Adipose tissue (tissue), 3 donors: ENCODE results near the gene KIF1A. TPM values are rescaled to one million over a fixed set of nuclear protein-coding genes. Genes with fewer than 3 reads are reported as not detected.

Source experiments
- H3K27ac ChIP-seq: one replicate; pipeline ENCODE4 v1.5.1; 2013; ENCODE audit warnings: low read depth, low read length
- WGBS, 3 donors: extraction: QIAGEN DNeasy Blood & Tissue Kit; methylation state at CpG; one replicate each; pipeline ENCODE4 v1.1.7; 2013; 5-methylcytosine and 5-hydroxymethylcytosine counted together
- polyA plus RNA-seq, 3 donors: library from polyadenylated mRNA; stranded (reverse); fragments of 200-250 nt; gene quantifications; one replicate each; pipeline ENCODE4 v1.2.3, GENCODE V29; 2013
- donor health status: healthy with polysubstance abuse.
- donor health status: Bipolar disorder and iron deficiency.
- donor health status: healthy.

The KIF1A gene
- polyA plus RNA-seq, 3 donors, result 0.11 to 18.6 (median 0.18) TPM

DNA sequence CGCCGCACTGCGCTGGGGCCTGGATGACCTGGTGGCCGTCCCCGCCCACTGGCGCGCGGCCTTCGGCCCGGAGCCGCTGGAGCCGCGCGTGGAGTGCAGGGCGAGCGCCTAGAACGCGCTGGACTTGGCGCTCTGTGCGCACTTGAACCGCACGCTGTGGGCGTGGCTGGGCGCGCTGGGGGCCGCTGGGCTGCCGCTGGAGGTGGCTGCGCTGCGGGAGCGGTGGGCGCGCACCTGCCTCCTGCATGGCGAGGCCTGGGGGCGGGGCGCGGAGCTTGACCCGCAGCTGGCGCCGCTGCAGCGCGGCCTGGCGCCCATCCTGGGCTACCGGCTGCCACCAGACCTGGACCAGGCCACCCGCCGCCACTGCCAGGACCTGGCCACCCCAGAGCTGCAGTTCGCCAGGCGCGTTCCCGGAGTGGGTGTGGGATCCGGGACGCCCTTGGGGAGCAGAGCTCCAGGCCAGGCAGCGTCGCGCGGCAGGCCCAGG, 147.3 kb downstream of the KIF1A start:
- 2 to 8% (median 6%) methylated on average over 53 to 55 of the region's 55 CpGs for WGBS, 3 donors
- H3K27ac ChIP-seq, result no peak overlapping the region

GRCh38 chr2:240672076-240672700, 147.8 kb downstream of the KIF1A start:
- 41 to 53% (median 50%) methylated on average over 44 to 46 of the region's 46 CpGs for WGBS, 3 donors
- H3K27ac ChIP-seq, result no peak overlapping the region

DNA sequence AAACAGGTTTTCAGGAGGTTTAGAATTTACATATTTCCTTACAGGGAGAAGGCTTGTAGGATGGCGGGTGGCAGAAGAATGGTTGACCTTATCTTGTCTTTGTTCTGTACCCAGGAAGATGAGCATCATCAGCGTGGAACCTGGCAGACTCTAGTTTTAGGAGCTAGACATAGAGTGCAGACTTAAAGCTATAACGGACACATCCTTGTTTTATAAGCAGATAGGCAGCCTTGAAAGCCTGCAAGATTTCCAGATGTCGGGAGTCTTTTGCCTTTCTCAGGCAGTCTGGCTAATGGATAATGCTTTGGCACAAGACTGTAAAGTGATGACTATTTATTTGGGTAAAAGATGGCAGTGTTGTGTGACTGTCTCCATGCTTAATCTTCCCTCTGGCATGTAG, 149.1 kb downstream of the KIF1A start:
- 74 to 76% (median 75%) methylated on average over 4 of the region's 4 CpGs for WGBS, 3 donors
- H3K27ac ChIP-seq, result no peak overlapping the region

- no peak overlapping the region for H3K27ac ChIP-seq
- 68 to 84% (median 76%) methylated on average over 7 of the region's 7 CpGs for WGBS, 3 donors
Measured at GRCh38 chr2:240670402-240670801, 149.6 kb downstream of the KIF1A start.

DNA sequence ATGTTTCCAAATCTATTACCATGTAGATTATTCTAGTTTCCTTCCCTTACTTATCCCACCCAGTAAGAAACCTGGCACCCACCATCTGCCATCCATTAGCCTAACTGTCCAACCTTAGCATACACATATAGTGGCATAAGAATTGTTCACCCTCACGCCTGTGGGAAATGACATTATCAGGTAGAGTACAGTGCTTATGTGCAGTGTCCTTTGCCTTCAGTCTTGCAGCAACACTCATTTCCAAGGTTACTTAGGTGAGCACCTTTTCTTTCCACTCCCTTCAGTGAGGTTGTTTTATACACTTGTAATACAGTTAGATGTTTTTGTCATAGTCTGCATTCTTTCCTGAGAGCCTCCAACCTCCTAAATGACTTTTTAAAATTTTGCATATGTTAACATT, 155.4 kb downstream of the KIF1A start:
- 74 to 87% (median 85%) methylated on average over 1 of the region's 1 CpG for WGBS, 3 donors
- no peak overlapping the region for H3K27ac ChIP-seq

Other genes starting within 250 kb of the KIF1A start
- gene CAPN10, start 233.5 kb downstream of the KIF1A start, polyA plus RNA-seq, result 10 to 100 TPM; 13.4 to 25.3 (median 18.7) TPM
- gene GPR35, start 194.7 kb downstream of the KIF1A start, polyA plus RNA-seq, result 1 to 10 TPM in 2 of 3 donors, under 1 TPM in 1; 0.60 to 2.3 (median 1.6) TPM
- gene AQP12B, start 137.3 kb downstream of the KIF1A start, polyA plus RNA-seq, result 100 to 1,000 TPM in 1 of 3 donors, under 1 TPM in 1, not detected in 1; 0.03 to 159 TPM
- 100 to 1,000 TPM in 1 of 3 donors, not detected in 2; 105 TPM for gene AQP12A, start 128.4 kb downstream of the KIF1A start, polyA plus RNA-seq
- under 1 TPM; 0.34 to 0.80 (median 0.39) TPM for gene AGXT, start 48.6 kb upstream of the KIF1A start, polyA plus RNA-seq
- under 1 TPM in 2 of 3 donors, not detected in 1; 0.37 to 0.48 TPM for gene MAB21L4, start 75.9 kb upstream of the KIF1A start, polyA plus RNA-seq
- 1 to 10 TPM in 1 of 3 donors, under 1 TPM in 2; 0.01 to 1.3 (median 0.02) TPM for gene CROCC2, start 86.1 kb upstream of the KIF1A start, polyA plus RNA-seq
- gene SNED1, start 178.4 kb upstream of the KIF1A start, polyA plus RNA-seq, result 10 to 100 TPM in 2 of 3 donors, 1 to 10 TPM in 1; 3.3 to 18.1 (median 17.8) TPM